ENCODE measurements around the gene SPECC1.
A peak's percentile ranks its signal among the peaks of the same experiment; 100 is the strongest.
"Not testable (repeated sequence)": the region's sequence is repeated elsewhere in the genome, so short reads cannot be mapped to it uniquely, and the experiment has no call there.

SPECC1 gene

DNA sequence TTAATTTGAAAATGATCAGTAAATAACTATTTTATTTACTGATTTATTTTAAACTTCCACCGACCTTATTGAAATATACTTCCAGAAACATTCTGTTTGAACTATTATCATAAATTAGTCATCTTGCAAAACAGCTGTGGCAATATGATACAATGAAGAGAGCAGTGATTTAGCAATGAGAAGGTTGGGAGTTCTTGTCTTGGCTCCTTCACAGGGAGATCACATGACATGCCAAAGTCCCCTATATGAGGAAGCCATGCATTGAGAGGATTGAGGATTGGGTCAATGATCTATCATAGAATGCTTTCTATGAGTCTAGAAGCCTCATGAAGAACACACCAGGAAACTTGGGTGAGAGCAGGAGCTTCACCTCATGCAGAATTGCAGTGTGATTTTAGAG lies 235.5 kb downstream of the SPECC1 start:
- peak; percentile 57 for DNase-seq

DNA sequence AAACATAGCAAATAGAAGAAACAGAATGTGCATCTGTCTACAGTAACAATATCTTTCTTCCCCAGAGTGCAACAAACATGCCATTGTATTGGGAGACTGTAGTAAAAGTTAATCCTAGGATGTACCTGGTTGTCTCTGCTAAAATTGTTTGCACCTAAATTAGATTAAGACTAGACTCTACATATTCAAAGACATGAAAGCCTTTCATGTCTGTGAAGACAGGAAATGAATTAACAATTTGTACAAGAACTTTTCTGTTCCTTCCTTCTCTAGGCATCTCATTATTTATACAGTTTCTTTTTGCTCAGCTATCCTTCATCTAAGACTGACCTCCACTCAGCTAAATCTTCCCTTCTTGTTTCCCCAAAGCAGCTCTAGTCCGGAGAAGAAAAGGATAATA lies 237.5 kb downstream of the SPECC1 start:
- no peak for DNase-seq

- no peak for DNase-seq
Measured at GRCh38 chr17:20253323-20253722, 244.2 kb downstream of the SPECC1 start.

- no peak for DNase-seq
Measured at GRCh38 chr17:20254541-20254940, 245.4 kb downstream of the SPECC1 start.

GRCh38 chr17:20256144-20256543 lies 247.0 kb downstream of the SPECC1 start:
- no peak for DNase-seq

- no peak for DNase-seq
Measured at GRCh38 chr17:20257008-20257407, 247.8 kb downstream of the SPECC1 start.

- DNase-seq, result no peak
Measured at GRCh38 chr17:20257798-20258197, 248.6 kb downstream of the SPECC1 start.

DNA sequence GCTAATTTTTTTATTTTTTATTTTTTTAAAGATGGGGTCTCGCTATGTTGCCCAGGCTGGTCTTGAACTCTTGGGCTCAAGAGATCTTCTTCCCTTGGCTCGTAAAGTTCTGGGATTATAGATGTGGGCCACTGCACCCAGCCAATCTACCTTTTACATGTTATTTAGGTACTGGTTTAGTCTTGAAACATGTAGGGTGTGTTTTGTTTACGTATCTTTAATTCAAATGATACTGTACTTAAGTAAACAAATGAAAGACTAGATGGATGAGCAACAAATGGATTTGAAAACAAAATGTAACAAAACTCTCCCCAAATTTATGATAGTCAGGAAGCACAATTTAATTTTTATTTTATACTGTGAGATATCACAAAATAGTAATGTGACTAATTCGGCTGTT lies 250.5 kb downstream of the SPECC1 start:
- DNase-seq, result no peak

DNA sequence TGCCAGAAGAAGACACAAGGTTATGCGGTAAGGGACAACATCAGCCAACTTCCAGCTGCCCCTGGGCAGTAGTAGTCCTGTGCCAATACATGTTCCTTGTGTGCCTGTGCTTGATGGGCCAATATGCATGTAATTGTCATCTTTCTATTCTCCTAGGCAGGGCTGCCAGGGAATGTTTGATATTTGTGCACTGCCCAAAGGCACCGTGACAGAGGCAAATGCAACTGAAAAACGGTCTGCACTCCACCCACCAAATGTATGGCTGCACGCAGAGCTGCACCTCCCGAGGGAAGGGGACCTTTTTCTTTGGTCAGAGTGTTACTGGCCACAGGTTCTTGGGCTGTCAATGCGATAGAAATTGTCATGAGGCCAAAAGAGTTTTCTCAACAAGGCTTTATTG lies 251.1 kb downstream of the SPECC1 start:
- no peak for DNase-seq

GRCh38 chr17:20262226-20263114 lies 253.3 kb downstream of the SPECC1 start:
- no peak for DNase-seq

DNA sequence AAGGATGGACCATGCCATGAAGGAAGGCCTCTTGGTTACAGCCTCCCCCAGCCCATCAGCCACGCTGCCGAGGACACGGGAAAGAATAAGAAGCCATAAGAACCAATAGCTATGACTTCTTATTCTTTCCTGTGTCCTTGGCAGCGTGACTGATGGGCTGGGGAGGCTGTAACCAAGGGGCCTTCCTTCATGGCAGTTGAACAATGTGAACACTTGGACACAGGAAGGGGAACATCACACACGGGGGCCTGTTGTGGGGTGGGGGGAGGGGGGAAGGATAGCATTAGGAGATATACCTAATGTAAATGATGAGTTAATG lies 253.9 kb downstream of the SPECC1 start:
- DNase-seq, result not testable (repeated sequence)

DNA sequence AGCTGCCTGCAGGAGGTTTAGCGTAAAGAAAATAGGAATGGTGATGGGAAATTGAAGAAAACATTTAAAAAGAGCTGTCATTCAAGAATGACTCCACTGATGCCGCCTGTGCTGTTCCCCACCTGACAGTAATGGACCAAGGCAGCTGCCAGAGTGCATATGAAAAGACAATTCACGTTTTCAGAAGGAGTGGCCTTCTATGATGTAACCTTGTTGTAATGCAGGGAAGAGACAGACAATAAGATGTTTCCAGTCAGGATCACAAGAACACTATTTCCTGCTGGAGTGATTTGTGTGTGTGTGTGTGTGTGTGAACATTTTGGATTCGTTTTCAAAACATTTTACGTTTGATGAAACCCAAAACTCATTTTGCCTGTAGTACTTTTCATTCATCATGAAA lies 254.4 kb downstream of the SPECC1 start:
- DNase-seq, result no peak

- no peak for DNase-seq
Measured at GRCh38 chr17:20264996-20265395, 255.8 kb downstream of the SPECC1 start.

GRCh38 chr17:20266806-20267458 lies 257.8 kb downstream of the SPECC1 start:
- DNase-seq, result no peak

DNA sequence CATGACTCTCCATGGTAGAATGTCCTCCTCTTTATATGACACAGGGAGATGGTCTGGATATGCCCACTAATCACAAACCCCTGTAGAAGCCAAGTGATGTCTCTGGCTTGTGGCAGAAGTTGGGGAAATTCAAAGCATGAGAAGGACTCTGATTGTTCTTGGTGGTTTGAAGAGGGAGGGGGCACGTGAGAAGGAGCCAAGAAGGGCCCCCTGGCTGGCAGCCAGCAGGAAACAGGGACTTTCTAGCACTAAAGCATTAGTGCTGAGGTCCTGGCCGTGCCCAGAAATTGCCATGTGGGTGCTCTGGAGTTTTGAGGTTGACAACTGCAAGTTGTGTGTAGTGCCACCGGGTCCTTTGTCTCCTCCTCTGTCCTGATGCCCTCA lies 258.3 kb downstream of the SPECC1 start:
- no peak for DNase-seq

GRCh38 chr17:20270369-20270768 lies 261.2 kb downstream of the SPECC1 start:
- no peak for DNase-seq

DNA sequence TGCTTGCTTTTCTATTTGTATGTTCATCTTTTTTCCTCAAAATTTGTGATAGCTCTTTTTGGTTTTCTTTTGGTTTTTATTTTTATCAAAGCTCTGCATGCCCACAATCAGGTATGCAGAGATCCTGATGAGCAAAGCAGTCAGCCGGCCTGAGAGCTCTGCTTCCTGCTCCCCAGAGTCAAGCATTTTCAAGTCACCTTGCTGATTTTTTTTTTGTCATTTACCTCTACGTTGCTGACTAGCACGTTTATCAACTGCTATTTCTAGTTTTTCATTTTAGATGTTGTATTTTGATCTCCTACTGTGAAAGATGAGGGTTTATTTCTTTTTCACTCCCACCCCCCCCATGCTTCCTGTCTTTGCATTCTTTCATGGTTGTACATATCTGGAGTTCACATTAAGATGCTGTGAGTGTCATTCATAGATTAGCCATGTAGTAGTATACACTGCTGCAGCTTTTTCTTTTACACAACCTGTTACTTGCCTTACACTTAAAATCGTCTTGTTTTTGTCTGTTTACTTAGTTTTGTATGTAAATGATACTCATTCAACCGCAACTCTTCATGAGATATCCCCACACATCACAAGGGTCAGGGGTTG lies 262.0 kb downstream of the SPECC1 start:
- no peak for DNase-seq

- DNase-seq, result no peak
Measured at GRCh38 chr17:20273741-20274500, 264.8 kb downstream of the SPECC1 start.

DNA sequence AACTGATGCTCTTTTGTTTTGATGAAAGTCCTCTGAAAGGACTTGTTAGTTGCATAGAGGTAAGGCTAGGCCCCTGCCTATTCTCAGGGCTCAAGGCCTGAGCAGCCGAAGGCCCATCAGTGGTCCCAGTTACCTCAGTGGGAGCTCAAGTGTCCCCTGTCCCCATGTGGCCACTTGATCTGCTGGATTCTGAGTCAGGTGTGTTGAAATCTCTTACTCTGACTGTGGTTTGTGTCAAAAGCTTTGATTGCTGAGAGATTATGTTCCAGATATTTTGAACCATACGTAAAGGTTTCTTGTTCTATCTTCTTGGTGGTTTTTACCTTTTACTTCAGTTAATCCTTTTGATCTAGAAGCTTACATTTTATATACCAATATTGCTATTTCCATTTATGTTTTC lies 266.5 kb downstream of the SPECC1 start:
- DNase-seq, result no peak

DNA sequence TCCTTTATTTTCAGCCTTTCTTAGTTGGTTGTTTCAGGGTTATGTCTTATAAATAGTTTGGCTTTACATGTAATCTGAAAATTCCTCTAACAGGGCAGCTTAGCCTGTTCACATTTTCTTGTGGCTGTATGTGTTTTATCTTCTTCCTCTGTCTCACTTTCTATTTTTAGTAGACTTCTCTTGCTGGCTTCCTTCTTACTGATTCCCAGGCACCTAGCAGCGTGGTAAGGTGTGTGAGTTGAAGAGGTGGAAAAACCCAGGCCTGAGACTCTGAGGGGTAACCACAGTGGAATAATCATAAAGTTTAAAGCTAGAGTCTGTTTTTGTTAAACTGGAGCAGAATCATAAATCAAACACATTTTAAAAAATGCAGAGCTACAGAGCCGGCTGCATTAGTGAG lies 267.3 kb downstream of the SPECC1 start:
- no peak for DNase-seq

DNA sequence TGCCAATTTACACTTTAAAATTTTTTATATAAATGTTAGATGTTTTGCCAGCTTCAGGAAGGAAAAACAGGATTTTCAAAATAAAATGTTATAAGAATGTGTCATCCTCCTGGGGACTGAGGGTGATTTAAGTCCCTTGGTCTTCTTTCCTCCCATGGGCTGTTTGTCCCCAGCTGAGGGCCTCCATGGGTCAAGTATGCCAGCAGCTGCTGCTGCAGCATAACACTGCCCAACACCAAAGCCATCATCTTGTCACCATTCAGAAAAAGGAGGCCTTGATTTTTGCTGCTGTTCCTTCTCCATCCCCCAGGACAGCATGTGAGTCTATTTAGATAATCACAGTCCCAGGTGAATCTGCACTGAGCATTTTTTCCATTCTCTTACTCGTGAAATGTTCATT lies 269.6 kb downstream of the SPECC1 start:
- DNase-seq, result no peak

DNA sequence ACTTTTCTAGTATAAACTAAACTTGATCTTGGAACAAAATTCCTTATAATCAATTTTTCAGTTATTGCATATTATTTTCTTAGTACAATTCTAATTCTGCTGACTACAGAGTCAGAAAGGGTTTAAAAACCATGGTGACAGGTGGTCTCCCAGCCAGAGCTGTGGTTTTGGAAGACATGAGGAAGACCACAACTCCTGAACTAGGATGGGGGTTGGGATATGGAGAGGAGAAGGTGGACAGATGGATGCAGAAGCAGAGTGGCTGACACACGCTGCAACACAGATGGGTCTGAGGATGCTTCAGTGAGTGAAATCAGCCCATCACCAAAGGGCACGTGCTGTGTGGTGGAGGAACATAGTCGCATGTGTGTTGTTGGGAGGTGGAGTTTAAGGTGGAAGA lies 270.5 kb downstream of the SPECC1 start:
- DNase-seq, result no peak

DNA sequence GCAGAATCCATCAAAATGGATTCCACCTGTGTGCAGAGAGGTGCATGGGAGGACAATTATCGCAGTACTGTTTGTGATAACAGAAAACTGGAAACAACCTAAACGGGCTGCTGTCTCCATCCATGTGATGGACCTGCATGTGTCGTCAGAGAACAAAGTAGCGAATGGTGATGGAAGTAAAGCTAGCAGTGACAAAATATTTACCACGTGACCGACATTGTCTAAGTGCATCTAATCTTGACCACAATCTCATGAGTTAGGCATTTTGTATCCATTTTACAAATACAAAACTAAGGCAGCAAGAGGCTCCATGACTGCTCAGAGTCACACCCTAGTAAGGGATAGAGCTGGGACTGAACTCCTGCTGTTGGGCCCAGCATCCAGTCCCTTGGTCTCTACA lies 270.9 kb downstream of the SPECC1 start:
- DNase-seq, result no peak

- peak; percentile 90 for DNase-seq
Measured at GRCh38 chr17:20280851-20281250, 271.7 kb downstream of the SPECC1 start.

All from inflammatory macrophage treated with lipopolysaccharide for 4 hours (primary cell).